ENCODE data around the gene COBL.

DNA sequence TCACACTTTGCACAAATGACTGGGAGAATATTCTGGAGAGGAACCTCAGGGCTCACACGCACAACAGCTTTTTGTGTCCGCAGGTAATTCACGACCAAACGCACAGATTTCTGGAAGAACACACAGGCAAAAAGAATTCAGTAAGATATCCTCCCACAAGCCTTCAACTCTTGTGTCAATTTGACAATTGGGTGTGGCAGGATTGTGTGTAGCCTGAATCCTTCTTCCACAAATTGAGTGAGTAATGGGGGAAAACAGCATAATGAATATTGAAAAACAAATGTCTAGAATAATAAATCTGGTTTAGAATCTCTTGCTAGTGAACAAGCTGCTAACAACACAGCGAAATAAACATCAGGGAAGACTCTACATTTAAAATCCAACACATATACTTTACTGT is 125.6 kb downstream of the COBL start:
- TF ChIP-seq, protein P1, sequence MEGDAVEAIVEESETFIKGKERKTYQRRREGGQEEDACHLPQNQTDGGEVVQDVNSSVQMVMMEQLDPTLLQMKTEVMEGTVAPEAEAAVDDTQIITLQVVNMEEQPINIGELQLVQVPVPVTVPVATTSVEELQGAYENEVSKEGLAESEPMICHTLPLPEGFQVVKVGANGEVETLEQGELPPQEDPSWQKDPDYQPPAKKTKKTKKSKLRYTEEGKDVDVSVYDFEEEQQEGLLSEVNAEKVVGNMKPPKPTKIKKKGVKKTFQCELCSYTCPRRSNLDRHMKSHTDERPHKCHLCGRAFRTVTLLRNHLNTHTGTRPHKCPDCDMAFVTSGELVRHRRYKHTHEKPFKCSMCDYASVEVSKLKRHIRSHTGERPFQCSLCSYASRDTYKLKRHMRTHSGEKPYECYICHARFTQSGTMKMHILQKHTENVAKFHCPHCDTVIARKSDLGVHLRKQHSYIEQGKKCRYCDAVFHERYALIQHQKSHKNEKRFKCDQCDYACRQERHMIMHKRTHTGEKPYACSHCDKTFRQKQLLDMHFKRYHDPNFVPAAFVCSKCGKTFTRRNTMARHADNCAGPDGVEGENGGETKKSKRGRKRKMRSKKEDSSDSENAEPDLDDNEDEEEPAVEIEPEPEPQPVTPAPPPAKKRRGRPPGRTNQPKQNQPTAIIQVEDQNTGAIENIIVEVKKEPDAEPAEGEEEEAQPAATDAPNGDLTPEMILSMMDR (IDR thresholded peaks at IDR 0.05; ENCODE audit: low read depth, low read length, poor library complexity, severe bottlenecking): no peak
- no peak for TF ChIP-seq EZH2phosphoT487 (IDR thresholded peaks at IDR 0.05; ENCODE audit: borderline replicate concordance, low read length)
